ENCODE measurements around the gene EXOC6B.

- TF ChIP-seq CTCF (IDR thresholded peaks at IDR 0.05) (no peak), ZFX (IDR thresholded peaks at IDR 0.05; ENCODE audit: borderline replicate concordance) (no peak)
These were observed 614.5 kb downstream of the EXOC6B start for GRCh38 chr2:72211350-72211749.
